ENCODE results near the gene STOM. TPM values are rescaled to one million over a fixed set of nuclear protein-coding genes. Genes with fewer than 3 reads are reported as not detected.
"Not testable (repeated sequence)": the region's sequence is repeated elsewhere in the genome, so short reads cannot be mapped to it uniquely, and the experiment has no call there.

The STOM gene
- 10 to 100 TPM; 34.7 to 44.5 TPM for total RNA-seq

DNA sequence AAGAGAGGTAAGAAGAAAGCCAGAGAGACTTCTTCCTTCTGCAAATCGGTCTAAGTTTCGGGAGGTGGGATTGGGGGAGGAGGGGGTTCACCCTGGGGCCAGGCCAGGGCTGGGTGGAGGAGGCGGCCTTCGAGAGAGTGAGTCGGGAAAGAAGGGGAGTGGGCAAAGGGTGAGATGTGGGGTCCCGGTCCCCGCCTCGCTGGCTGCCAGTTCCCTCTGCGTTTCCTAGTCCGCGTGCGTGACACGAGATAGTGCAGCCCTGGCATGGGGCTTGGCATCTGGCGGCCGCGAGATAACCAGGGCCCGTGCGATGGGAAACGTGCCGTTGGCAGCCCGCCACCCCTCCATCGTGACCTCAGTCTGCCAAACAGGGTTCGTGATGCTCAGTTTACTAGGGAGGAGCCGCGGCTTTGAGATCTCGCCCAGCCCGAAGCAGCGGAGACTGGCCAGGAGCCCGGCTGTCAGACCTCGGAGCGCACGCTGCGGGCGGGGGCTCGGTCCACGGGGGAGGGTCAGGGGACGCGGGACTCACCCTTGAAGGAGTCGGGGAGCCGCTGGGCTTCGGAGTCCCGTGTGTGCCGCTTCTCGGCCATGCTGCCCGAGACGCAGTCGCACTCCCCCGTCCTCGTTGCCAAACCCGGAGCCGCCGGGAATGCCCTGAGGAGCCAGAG, at the start of gene STOM:
TSS of gene STOM (minus strand) at position 656 of the 671 bp plus-strand sequence. CDS start at position 593, 63 bp downstream.
- intact Hi-C loops (cut with DNase I, micrococcal nuclease): loop anchor here (1.0 to 5.0 kb wide), 7 partner anchors 16 to 790 kb away; partner anchors contain the start of genes MEGF9 (in 1 of the 2), MORN5 (in 1 of the 2) and NDUFA8 (in 1 of the 2)
- ChIA-PET CTCF (interaction anchor here (0.6 to 1.1 kb wide), 4 partner anchors 8 to 163 kb away, joined by 3 to 5 read pairs (median 4); no protein-coding TSS in a partner anchor), POLR2A (interaction anchor here (0.6 to 1.0 kb wide), 2 partner anchors 9 to 31 kb away, joined by 3 read pairs; no protein-coding TSS in a partner anchor)
- peak; percentile 81 for DNase-seq
- Mint-ChIP-seq H3K27ac (peak within 1 kb of the TSS; percentile 95), H3K27me3 (no peaks in the 10 kb centered on the region), H3K4me3 (peak within 1 kb of the TSS; percentile 76), H3K36me3 (ENCODE audit: low read depth) (peaks cover 4% of the 10 kb centered on the region), H3K4me1 (peaks cover 27% of the 10 kb centered on the region), H3K9me3 (ENCODE audit: low read depth) (peaks cover 4% of the 10 kb centered on the region)
- peak; percentile 57 for ATAC-seq

DNA sequence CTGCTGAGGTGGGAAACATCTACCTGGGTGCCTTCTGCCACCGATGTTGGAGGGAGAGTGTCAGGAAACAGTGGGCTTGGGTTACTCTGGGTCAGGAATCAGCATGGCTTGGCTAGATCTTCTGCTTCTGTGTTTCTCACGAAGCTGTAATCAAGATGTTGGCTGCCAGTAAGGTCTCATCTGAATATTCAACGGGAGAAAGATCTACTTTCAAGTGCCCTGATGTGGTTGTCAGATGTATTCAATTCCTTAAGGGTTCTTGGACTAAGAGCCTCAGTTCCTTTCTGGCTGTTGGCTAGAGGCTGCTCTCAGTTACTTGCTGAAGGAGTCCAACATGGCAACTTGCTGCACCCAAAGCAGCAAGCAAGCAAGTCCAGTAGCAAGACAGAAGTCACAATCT, 41.9 kb upstream of the STOM start:
- no peak overlapping the region for H3K4me3 Mint-ChIP-seq
- intact Hi-C loops (cut with DNase I, micrococcal nuclease): no loop called here
- POLR2A ChIA-PET: no interaction called here
- H3K27me3 Mint-ChIP-seq: no peaks in the 10 kb centered on the region
- no peak overlapping the region for H3K27ac Mint-ChIP-seq
- no peak for ATAC-seq
- no peaks in the 10 kb centered on the region for H3K4me1 Mint-ChIP-seq
- H3K9me3 Mint-ChIP-seq (ENCODE audit: low read depth): no peaks in the 10 kb centered on the region
- no peaks in the 10 kb centered on the region for H3K36me3 Mint-ChIP-seq (ENCODE audit: low read depth)
- no peak for DNase-seq
- CTCF ChIA-PET: interaction anchor here (0.6 to 2.0 kb wide), 3 partner anchors 12 to 92 kb away, joined by 3 to 7 read pairs (median 3); no protein-coding TSS in a partner anchor

- H3K36me3 Mint-ChIP-seq (ENCODE audit: low read depth): no peaks in the 10 kb centered on the region
- H3K4me1 Mint-ChIP-seq: no peaks in the 10 kb centered on the region
- no peak overlapping the region for H3K4me3 Mint-ChIP-seq
- H3K27me3 Mint-ChIP-seq: no peaks in the 10 kb centered on the region
- ChIA-PET POLR2A (no interaction called here), CTCF (interaction anchor here (1.1 to 13.4 kb wide), 2 partner anchors 88 to 192 kb away, joined by 3 to 276 read pairs; no protein-coding TSS in a partner anchor)
- H3K27ac Mint-ChIP-seq: no peak overlapping the region
- ATAC-seq (no peak), DNase-seq (no peak)
- H3K9me3 Mint-ChIP-seq (ENCODE audit: low read depth): peaks cover 2% of the 10 kb centered on the region
- intact Hi-C loops (cut with DNase I, micrococcal nuclease): loop anchor here in 1 of 2 experiments (10.0 kb wide), 1 partner anchor 421 kb away; no protein-coding TSS in a partner anchor
Measured at GRCh38 chr9:121405899-121406298, 35.8 kb upstream of the STOM start.

GRCh38 chr9:121404906-121405305, 34.9 kb upstream of the STOM start:
- ChIA-PET POLR2A (no interaction called here), CTCF (interaction anchor here (1.1 to 13.4 kb wide), 5 partner anchors 9 to 127 kb away, joined by 3 to 276 read pairs (median 3); no protein-coding TSS in a partner anchor)
- Mint-ChIP-seq H3K27ac (no peak overlapping the region), H3K9me3 (ENCODE audit: low read depth) (peaks cover 2% of the 10 kb centered on the region), H3K4me1 (no peaks in the 10 kb centered on the region), H3K36me3 (ENCODE audit: low read depth) (no peaks in the 10 kb centered on the region), H3K4me3 (no peak overlapping the region), H3K27me3 (no peaks in the 10 kb centered on the region)
- intact Hi-C loops (cut with DNase I, micrococcal nuclease): loop anchor here in 1 of 2 experiments (5.0 to 10.0 kb wide), 2 partner anchors 420 to 648 kb away; no protein-coding TSS in a partner anchor
- no peak for DNase-seq
- no peak for ATAC-seq

GRCh38 chr9:121399883-121400607, 30.0 kb upstream of the STOM start:
- CTCF ChIA-PET: interaction anchor here (0.6 to 13.4 kb wide), 33 partner anchors 9 to 1067 kb away, joined by 3 to 276 read pairs (median 4); no protein-coding TSS in a partner anchor
- intact Hi-C loops (cut with DNase I, micrococcal nuclease): loop anchor here (1.0 to 10.0 kb wide), 7 partner anchors 31 to 643 kb away; no protein-coding TSS in a partner anchor
- no peaks in the 10 kb centered on the region for H3K9me3 Mint-ChIP-seq (ENCODE audit: low read depth)
- no peaks in the 10 kb centered on the region for H3K27me3 Mint-ChIP-seq
- H3K4me3 Mint-ChIP-seq: no peak overlapping the region
- peak; percentile 75 for ATAC-seq
- no peak overlapping the region for H3K27ac Mint-ChIP-seq
- POLR2A ChIA-PET: no interaction called here
- no peaks in the 10 kb centered on the region for H3K4me1 Mint-ChIP-seq
- H3K36me3 Mint-ChIP-seq (ENCODE audit: low read depth): no peaks in the 10 kb centered on the region
- DNase-seq: no peak

DNA sequence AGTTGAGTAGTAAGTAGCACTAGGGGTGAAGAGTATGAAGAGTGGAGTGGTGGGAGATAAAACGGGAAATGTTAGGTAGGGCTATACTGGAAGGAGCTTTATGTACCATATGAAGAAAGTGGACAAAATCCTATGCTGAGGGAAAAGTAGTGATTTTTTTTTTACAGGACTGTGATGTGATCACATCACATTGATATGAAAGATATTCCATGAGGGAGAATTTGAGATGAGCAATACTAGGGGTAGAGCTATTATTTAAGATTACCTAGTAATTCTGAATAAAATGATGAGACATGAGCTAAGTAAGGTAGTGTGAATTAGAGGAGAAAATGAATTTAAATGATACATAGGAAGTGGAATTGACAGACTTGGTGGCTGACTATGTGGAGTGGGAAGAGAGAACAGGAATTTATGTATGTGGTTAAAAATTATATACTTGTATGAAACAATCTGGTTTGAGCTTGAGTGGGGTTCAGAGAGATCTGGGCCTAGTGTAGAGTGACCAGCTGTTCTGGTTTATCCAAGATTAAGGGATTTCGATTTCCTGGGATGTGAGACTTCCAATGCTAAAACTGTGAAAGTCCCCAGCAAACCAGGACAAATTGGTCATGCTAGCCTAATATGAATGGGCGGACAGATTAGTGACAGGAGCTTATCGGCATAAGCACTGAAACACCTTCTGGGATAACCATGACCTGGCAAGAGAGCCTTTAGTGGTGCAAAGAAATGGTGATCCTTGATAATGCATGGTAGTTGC, 29.3 kb upstream of the STOM start:
- Mint-ChIP-seq H3K9me3 (ENCODE audit: low read depth) (no peaks in the 10 kb centered on the region), H3K36me3 (ENCODE audit: low read depth) (no peaks in the 10 kb centered on the region), H3K27me3 (no peaks in the 10 kb centered on the region), H3K4me1 (no peaks in the 10 kb centered on the region), H3K27ac (no peak overlapping the region), H3K4me3 (no peak overlapping the region)
- intact Hi-C loops (cut with DNase I, micrococcal nuclease): no loop called here
- ChIA-PET POLR2A (no interaction called here), CTCF (interaction anchor here (0.6 to 13.4 kb wide), 29 partner anchors 9 to 644 kb away, joined by 3 to 276 read pairs (median 5); no protein-coding TSS in a partner anchor)
- DNase-seq (no peak), ATAC-seq (no peak)

GRCh38 chr9:121398374-121398773, 28.3 kb upstream of the STOM start:
- Mint-ChIP-seq H3K27ac (no peak overlapping the region), H3K27me3 (no peaks in the 10 kb centered on the region), H3K4me1 (peaks cover 2% of the 10 kb centered on the region), H3K4me3 (no peak overlapping the region), H3K36me3 (ENCODE audit: low read depth) (no peaks in the 10 kb centered on the region), H3K9me3 (ENCODE audit: low read depth) (no peaks in the 10 kb centered on the region)
- CTCF ChIA-PET: interaction anchor here (0.8 to 13.4 kb wide), 8 partner anchors 8 to 186 kb away, joined by 3 to 276 read pairs (median 8); no protein-coding TSS in a partner anchor
- intact Hi-C loops (cut with DNase I, micrococcal nuclease): no loop called here
- POLR2A ChIA-PET: no interaction called here
- DNase-seq (no peak), ATAC-seq (no peak)

DNA sequence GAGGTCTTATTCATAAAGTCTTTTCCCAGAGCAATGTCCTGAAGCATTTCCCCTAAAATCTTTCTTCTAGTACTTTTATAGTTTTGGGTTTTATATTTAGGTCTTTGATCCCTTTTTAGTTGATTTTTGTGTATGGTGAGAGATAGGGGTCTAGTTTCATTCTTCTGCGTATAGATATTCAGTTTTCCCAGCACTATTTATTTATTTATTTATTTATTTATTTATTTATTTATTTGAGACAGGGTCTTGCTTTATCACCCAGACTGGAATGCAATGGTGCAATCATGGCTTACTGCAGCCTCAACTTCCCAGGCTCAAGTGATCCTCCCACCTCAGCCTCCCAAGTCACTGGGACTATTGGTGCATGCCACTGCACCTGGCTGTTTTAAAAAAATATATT, 27.2 kb upstream of the STOM start:
- H3K9me3 Mint-ChIP-seq (ENCODE audit: low read depth); H3K27me3 Mint-ChIP-seq; H3K4me1 Mint-ChIP-seq; POLR2A ChIA-PET; DNase-seq; intact Hi-C loops (cut with DNase I, micrococcal nuclease); ATAC-seq; H3K27ac Mint-ChIP-seq; H3K36me3 Mint-ChIP-seq (ENCODE audit: low read depth); H3K4me3 Mint-ChIP-seq: not testable (repeated sequence)
- CTCF ChIA-PET: interaction anchor here (1.2 to 13.4 kb wide), 5 partner anchors 11 to 185 kb away, joined by 3 to 276 read pairs (median 41); no protein-coding TSS in a partner anchor

- intact Hi-C loops (cut with DNase I, micrococcal nuclease): no loop called here
- H3K4me3 Mint-ChIP-seq: no peak overlapping the region
- CTCF ChIA-PET: interaction anchor here (0.7 to 4.9 kb wide), 5 partner anchors 9 to 1577 kb away, joined by 3 to 41 read pairs (median 3); no protein-coding TSS in a partner anchor
- ATAC-seq (no peak), DNase-seq (no peak)
- H3K4me1 Mint-ChIP-seq: peaks cover 7% of the 10 kb centered on the region
- H3K36me3 Mint-ChIP-seq (ENCODE audit: low read depth): no peaks in the 10 kb centered on the region
- H3K27me3 Mint-ChIP-seq: no peaks in the 10 kb centered on the region
- no peaks in the 10 kb centered on the region for H3K9me3 Mint-ChIP-seq (ENCODE audit: low read depth)
- no peak overlapping the region for H3K27ac Mint-ChIP-seq
- POLR2A ChIA-PET: no interaction called here
Measured at GRCh38 chr9:121395558-121395957, 25.5 kb upstream of the STOM start.

- Mint-ChIP-seq H3K27ac (no peak overlapping the region), H3K36me3 (ENCODE audit: low read depth) (no peaks in the 10 kb centered on the region), H3K27me3 (no peaks in the 10 kb centered on the region), H3K9me3 (ENCODE audit: low read depth) (no peaks in the 10 kb centered on the region), H3K4me3 (no peak overlapping the region), H3K4me1 (peaks cover 7% of the 10 kb centered on the region)
- ChIA-PET CTCF (interaction anchor here (0.6 to 4.9 kb wide), 7 partner anchors 9 to 114 kb away, joined by 3 to 41 read pairs (median 4); no protein-coding TSS in a partner anchor), POLR2A (no interaction called here)
- DNase-seq (no peak), ATAC-seq (no peak)
- intact Hi-C loops (cut with DNase I, micrococcal nuclease): no loop called here
Measured at GRCh38 chr9:121394292-121394691, 24.2 kb upstream of the STOM start.

GRCh38 chr9:121393318-121393717, 23.3 kb upstream of the STOM start:
- H3K27me3 Mint-ChIP-seq: no peaks in the 10 kb centered on the region
- no peaks in the 10 kb centered on the region for H3K9me3 Mint-ChIP-seq (ENCODE audit: low read depth)
- DNase-seq (no peak), ATAC-seq (no peak)
- POLR2A ChIA-PET: no interaction called here
- intact Hi-C loops (cut with DNase I, micrococcal nuclease): no loop called here
- CTCF ChIA-PET: interaction anchor here (0.6 to 4.9 kb wide), 8 partner anchors 8 to 179 kb away, joined by 3 to 41 read pairs (median 4); no protein-coding TSS in a partner anchor
- no peak overlapping the region for H3K27ac Mint-ChIP-seq
- H3K4me3 Mint-ChIP-seq: no peak overlapping the region
- no peaks in the 10 kb centered on the region for H3K36me3 Mint-ChIP-seq (ENCODE audit: low read depth)
- H3K4me1 Mint-ChIP-seq: peaks cover 7% of the 10 kb centered on the region

Data from activated CD4-positive, alpha-beta T cell treated with anti-CD3 and anti-CD28 coated beads for 36 hours (primary cell).